HG03064 (cell line): ENCODE data around the gene MYH14.
"Not testable (repeated sequence)": the region's sequence is repeated elsewhere in the genome, so short reads cannot be mapped to it uniquely, and the experiment has no call there.

Source experiments
- ATAC-seq: cut with Tn5 transposase; IDR thresholded peaks from one replicate; pipeline ENCODE4 v1.9.1; 2021; ENCODE audit warnings: low read depth; ENCODE audit not compliant: unreplicated experiment

Gene MYH14

DNA sequence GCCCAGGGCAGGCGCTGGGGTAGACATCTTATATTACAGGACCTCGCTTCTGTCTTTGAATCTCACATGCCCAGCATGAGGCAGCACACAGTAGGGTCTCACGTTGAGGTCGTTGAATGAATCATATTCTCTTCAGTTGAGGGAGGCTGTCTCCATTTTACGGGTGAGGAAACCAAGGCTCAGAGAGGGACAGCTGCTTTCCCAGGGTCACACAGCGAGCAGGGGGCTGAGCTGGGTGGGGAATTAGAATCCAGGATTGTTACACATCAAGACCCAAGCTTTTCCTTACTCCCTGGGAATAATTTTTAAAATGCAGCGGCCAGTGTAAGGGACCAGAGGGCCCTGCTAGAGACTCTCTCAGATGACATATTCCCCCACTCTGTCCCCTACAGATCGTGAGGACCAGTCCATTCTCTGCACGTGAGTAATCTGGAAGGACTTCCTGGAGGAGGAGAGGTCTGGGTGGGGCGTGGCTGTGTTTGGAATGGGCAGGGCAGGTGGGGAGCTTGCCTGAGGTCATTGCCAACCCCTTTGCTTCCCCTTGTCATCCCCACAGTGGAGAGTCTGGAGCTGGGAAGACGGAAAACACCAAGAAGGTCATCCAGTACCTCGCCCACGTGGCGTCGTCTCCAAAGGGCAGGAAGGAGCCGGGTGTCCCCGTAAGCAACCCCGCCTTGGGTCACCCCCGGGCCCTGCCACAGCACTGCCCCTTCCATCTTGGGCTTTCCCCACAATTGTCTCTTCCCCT, 19.4 kb downstream of the MYH14 start:
- ATAC-seq = no peak

DNA sequence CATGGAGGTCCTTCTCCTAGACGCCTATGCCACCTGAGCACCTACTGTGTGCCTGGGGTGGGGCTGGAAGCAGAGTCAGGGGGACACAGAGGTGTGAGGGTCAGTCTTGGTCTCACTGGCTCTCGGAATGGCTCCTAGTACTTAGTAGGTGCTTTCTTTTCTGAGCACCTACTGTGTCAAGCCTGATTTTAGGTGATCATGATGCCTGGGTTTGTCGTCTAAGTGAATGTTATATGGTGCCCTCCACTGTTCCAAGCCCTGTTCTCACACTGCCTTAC, 20.0 kb downstream of the MYH14 start:
- ATAC-seq = no peak

DNA sequence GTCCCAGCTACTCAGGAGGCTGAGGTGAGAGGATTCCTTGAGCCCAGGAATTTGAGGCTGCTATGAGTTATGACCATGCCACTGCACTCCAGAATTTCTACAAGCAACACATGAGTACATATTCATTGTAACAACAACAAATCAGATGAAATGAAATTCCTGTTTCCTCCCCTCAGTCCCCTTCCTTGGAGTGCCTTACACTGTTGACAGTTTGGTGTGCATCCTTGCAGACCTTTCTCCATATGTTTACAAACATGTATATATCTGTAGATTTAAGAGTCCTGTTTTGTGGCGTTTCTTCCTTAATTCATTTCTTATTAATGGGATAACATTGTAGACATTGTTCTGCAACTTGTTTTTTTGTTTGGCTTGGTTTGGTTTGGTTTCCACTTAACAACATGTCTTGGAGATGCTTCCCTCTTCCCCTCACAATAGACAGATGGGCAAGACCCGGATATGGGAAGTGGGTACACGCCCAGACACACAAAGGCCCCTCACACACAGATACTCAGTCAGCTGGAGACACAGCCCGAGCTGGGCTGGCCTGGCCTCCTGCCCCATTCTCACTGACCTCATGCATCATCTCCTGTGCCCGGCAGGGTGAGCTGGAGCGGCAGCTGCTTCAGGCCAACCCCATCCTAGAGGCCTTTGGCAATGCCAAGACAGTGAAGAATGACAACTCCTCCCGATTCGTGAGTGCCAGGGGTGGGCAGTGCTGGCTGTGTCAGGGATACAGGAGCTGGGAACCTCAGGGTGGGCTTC, 21.7 kb downstream of the MYH14 start:
- no peak for ATAC-seq

DNA sequence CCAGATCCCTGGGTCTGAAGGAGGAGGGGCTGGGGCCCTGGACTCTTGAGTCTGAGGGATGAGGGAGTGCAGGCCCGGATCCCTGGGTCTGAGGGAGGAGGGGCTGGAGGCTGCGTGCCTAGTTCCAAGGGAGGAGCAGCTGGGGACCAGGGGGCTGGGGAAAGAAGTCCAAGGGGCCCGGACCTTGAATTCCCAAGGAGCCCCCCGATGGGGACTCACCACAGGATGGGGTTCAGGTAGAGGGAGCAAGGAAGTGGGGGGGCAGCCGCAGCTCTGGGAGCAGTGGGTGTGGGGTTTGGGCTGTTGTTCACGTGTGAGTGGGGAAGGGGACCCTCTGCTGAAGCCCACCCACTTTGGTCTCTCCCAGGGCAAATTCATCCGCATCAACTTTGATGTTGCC, 23.1 kb downstream of the MYH14 start:
- ATAC-seq = no peak

DNA sequence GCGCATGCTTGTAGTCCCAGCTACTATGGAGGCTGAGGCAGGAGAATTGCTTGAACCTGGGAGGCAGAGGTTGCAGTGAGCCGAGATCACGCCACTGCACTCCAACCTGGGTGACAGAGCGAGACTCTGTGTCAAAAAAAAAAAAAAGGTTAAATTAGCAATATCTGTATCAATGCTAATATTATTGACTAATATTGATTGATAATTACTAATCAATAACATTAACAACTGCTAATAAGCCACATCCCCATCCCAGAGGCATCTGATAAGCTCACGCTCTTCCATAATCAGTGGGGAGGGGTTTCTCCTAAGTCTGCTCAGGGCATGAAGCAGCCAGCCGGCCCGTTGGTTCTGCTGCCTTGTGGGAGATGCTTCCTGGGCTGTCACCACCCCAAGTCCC, 24.7 kb downstream of the MYH14 start:
- ATAC-seq = not testable (repeated sequence)

DNA sequence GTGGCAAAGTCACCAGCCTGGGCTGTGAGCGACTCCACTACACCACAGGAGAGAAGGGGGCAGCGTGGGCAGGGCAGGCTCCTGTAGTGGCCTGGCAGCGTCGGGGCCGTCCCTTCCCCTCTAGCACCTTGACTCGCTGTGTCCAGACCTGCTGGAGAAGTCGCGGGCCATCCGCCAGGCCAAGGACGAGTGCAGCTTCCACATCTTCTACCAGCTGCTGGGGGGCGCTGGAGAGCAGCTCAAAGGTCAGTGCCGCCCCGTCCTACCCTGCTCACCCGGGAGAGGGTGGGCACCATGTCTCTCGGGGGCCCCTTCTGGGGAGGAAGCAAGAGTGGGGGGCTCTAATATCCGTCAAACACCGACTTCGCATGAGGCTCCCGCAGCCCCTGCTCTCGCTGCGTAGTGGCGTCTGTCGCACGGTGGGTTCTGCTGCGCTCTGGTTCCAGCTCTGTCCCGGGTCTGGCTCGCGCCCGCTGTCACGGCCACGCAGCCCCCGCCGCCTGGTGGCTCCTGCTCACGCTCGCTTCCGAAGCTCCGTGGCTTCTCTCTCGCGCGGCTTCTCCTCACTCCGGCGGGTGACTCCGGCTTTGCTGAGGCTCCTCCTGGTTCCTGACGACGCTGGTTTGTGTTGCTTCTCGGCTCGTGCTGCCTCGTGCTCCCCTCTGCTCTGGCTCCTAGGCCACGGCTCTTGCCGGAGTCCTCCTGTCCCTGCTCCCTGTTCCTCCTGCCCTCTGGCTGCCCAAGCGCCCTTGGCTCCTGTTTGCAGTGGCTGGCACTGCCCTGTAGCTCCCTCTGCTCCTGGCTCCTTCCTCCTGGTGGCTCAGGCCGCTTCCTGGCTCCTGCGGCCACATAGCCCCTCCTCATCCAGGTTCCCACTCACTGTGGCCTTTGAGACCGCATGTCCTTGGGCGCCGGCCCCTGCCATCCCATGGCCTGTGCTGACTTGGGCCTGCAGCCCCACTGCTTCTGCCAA, 27.2 kb downstream of the MYH14 start:
- no peak for ATAC-seq

DNA sequence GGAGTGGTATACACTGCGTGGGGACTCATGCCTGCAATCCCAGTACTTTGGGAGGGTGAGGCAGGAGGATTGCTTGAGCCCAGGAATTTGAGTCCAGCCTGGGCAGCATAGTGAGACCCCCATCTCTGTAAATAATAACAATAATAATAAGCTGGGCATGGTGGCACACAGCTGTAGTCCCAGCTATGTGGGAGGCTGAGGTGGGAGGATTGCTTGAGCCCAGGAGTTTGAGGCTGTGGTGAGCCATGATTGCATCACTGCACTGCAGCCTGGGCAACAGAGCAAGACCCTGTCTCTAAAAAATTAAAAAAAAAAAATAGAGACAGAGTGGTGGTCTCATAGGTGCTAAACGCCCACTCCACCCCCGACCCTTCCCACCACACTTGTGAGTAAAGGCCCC, 28.0 kb downstream of the MYH14 start:
- ATAC-seq = not testable (repeated sequence)

DNA sequence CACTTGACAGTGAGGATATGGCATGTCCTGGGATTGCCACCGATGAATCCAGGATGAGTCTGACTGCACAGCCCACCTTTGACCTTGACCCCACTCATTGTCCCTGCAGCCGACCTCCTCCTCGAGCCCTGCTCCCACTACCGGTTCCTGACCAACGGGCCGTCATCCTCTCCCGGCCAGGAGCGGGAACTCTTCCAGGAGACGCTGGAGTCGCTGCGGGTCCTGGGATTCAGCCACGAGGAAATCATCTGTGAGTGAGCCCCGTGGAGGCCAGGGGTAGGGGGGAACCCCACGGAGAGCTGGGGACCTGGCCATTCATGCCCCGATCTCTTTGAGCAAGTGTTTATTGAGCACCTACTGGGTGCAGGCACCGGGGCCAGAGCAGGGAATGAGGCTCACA, 28.4 kb downstream of the MYH14 start:
- ATAC-seq = no peak

DNA sequence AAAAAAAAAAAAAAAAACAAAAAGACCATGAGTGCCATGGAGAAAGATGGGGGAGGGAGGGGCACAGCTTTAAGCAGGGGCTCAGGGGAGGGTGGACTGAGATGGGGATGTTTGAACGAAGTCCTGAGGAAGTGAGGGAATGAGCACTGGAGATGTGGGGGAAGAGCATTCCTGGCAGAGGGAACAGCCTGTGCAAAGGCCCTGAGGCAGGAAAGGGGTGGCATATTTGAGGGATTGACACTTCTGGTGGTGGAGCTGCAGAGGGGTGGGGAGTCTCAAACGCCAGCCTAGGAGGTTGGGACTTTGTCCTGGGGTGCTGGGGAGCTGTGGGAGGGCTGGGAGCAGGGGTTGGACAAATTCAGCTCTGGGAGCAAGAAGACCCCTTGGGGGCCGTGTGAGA, 29.2 kb downstream of the MYH14 start:
- no peak for ATAC-seq

DNA sequence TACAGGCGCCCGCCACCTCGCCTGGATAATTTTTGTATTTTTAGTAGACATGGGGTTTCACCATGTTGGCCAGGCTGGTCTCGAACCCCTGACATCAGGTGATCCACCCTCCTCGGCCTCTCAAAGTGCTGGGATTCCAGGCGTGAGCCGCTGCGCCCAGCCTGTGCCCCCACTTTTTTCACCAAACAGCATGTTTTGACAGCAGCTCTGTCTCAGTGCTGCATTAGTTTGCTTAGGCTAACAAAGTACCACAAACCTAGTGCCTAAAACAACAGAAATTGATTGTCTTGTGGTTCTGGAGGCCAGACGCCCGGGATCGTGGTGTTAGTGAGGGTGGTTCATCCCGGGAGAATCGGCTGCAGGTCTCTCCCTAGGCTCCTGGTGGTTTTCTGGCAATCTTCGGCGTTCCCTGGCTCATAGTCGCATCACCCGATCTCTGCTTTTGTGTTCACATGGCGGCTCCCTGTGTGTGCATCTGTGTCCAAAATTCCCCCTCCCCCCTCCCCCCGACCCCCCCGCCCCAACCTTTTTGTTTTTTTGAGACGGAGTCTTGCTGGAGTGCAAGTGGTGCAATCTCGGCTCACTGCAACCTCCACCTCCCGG, 30.0 kb downstream of the MYH14 start:
- ATAC-seq = no peak

DNA sequence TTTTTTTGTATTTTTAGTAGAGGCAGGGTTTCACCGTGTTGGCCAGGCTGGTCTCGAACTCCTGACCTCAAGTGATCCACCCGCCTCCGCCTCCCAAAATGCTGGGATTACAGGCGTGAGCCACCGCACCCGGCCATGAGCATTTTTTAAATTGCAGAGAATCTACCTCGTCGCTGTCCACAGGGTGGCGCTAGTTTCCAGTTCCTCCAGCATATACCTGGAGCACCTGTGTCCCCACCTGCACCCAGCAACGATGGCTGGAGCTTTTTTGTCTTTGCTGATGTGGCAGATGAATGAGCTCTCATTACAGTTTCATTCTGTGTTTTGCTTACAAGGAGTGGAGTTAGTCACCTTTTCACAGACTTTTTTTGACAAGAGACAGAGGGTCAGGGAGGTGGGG, 34.1 kb downstream of the MYH14 start:
- not testable (repeated sequence) for ATAC-seq

DNA sequence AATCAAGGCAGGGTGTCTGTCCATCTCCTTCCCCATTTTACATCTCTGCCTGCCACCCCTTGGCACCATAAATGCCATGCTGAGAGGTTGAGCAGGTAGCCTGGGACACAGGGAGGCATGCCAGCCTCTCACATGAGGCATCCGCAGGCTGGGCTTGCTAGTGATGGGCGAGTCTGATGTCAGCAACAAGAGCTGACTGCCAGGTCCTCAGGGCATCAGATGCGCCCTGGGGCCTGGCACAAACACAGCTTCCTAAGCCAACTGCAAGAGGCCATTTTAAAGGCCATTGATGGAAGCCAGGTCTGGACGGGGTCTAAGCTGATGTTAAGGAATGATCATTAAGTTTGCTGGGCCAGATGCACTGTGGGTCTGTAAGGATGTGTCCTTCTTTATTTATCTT, 34.6 kb downstream of the MYH14 start:
- ATAC-seq = no peak

DNA sequence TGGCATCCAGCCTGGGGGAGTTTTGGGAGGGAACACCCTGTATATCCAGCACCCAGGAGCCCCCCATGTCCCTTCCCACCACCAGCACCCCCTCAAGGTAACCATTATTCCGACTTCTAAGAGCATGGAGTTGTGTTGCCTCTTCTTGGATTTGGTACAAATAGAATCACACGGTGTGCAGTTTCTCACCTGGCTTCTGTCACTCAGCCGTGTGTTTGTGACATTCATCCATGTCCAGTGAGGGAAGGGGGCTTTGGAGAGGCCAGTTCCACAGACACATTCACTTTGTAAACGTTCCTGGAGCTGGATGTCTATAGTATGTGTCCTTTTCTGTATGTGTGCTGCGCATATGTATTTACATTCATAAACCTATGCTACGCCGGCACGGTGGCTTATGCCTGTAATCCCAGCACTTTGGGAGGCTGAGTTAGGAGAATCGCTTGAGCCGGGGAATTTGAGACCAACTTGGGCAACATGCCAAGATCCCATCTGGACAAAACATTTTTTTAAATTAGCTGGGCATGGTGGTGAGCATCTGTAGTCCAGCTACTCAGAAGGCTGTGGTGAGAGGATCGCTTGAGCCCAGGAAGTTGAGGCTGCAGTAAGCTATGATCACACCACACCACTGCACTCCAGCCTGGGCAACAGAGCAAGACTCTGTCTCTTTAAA, 36.6 kb downstream of the MYH14 start:
- no peak for ATAC-seq

DNA sequence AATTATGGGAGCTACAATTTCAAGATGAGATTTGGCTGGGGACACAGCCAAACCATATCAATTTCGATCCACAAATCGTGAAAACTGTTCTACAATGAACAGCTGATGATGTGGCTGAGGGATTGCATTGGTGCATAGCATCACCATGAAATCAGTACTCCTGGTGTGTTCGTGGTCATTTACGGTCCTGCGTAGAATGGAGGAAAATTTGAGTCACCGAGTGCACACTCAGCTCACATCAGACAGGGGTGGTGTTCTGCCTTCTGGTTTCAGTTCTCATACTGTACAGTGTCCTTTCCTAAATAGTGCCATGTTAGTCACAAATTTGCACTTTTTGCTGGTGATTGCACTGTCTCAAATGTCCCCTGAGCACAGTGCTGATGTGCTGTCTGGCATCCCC, 39.2 kb downstream of the MYH14 start:
- no peak for ATAC-seq

DNA sequence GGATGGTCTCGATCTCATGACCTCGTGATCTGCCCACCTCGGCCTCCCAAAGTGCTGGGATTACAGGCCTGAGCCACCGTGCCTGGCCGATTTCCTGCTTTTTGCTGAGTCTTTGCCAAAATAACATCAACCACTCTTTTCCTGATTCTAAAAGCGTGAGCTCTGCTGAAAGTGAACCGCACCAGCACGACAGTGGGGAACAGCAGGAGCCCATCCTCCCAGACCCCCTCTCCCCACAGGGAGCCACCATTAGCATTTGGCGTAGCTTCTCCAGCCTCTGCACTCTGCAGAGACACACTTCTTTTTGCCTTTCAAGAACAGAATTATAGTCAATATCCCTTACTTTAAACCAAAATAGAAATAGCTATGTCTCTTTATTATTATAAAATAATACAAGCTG, 41.3 kb downstream of the MYH14 start:
- ATAC-seq = no peak

DNA sequence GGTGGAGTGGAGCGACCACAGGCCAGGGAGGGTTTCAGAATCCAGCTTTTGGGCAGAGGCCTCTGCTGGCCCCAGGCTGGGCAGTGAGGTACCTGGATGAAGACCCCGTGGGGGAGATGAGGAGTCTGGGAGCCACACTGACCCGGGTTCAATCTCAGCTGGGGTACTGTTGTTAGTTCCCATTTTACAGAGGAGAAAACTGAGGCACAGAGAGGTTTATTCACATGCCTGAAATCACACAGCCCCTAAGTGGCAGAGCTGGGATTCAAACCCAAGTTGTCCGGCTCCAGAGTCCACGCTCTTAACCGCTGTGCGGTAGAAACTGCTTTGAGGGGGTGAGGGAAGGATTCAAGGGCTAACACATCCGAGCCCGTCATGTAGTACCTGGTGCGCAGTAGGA, 45.0 kb downstream of the MYH14 start:
- no peak for ATAC-seq

DNA sequence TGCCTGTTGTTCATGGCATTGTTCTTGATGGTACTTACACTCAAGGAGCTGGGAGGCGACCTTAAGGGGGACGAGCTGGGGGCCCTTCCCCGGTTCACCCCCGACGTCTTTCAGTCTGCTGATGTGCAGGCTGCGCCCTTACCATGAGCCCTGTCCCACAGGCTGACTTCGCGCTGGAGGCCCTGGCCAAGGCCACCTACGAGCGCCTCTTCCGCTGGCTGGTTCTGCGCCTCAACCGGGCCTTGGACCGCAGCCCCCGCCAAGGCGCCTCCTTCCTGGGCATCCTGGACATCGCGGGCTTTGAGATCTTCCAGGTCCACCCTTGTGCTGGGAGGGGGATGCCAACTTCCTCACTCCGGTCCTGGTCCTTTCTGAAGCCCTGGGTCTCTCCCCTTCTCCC, 45.4 kb downstream of the MYH14 start:
- no peak for ATAC-seq

DNA sequence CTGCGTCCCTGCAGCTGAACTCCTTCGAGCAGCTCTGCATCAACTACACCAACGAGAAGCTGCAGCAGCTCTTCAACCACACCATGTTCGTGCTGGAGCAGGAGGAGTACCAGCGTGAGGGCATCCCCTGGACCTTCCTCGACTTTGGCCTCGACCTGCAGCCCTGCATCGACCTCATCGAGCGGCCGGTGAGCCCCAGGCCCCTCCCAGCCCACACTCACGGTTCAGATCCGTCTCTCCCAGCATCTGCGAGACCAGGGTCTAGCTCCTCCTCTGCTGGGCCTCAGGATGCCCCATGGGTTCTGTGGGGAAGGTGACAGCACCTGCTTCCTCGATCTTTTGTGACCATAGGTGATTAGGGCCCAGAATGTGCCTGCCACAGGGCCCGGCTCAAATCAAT, 46.2 kb downstream of the MYH14 start:
- no peak for ATAC-seq

DNA sequence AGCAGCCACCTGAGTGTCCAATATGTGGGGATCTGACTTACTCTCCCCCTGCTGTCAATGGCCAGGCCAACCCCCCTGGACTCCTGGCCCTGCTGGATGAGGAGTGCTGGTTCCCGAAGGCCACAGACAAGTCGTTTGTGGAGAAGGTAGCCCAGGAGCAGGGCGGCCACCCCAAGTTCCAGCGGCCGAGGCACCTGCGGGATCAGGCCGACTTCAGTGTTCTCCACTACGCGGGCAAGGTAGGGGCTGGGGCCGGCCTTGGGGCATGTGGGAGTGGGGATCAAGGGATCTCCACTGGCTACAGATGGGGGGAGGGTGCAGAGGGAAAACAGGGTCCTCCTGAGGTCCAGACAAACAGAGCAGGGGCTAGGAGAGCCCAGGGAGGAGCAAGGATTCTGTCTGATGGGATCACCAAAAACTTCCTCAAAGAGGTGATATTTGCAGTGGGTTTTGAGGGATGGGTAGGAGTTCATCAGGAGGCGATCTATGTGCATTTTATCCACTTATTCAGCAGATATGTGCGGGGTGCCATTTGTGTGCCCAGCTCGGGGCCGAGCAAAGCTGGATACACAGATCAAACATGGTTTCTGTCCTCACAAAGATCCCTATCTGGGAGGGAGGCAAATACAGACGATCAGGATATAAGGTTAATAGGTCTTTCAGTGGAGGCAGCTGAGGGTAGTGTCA, 47.2 kb downstream of the MYH14 start:
- ATAC-seq = no peak
